ENCODE results near the gene TNFAIP8. TPM values are rescaled to one million over a fixed set of nuclear protein-coding genes. Genes with fewer than 3 reads are reported as not detected.
A peak's percentile ranks its signal among the peaks of the same experiment; 100 is the strongest.

Gene TNFAIP8
- total and polyA plus RNA-seq, 2 donors (not counting 1 experiment from before 2014, with no cell fraction given): 36.7 to 37.7 TPM

GRCh38 chr5:119327018-119327417, 28.8 kb upstream of the TNFAIP8 start:
- H3K36me3 ChIP-seq (ENCODE audit: control insufficient read depth, insufficient read depth, low read length): no peaks in the 10 kb centered on the region
- no peak overlapping the region for H3K4me2 ChIP-seq (ENCODE audit: extremely low read depth, insufficient read depth, low read length)
- H3K27ac ChIP-seq (ENCODE audit: insufficient read depth, low read length): no peak overlapping the region
- H2AFZ ChIP-seq (ENCODE audit: low read length): no peak overlapping the region
- H3K79me2 ChIP-seq (ENCODE audit: control insufficient read depth, insufficient read depth, low read length): no peaks in the 10 kb centered on the region
- H4K20me1 ChIP-seq (ENCODE audit: control insufficient read depth, extremely low read depth, insufficient read depth, low read length): no peaks in the 10 kb centered on the region
- H3K27me3 ChIP-seq (ENCODE audit: control insufficient read depth, insufficient read depth, low read length): no peaks in the 10 kb centered on the region
- no peak overlapping the region for H3K4me3 ChIP-seq (replicated peaks in 1 of 4; ENCODE audit: control extremely low read depth in 1 of 4, insufficient read depth in 1 of 4, low read depth in 3 of 4, low read length in 4 of 4)
- H3K9ac ChIP-seq (ENCODE audit: insufficient read depth, low read length): no peak overlapping the region
- TF ChIP-seq CTCF (conservative IDR thresholded peaks at IDR 0.05 in 1 of 2, IDR thresholded peaks at IDR 0.05 in 1 of 2; ENCODE audit: low read depth in 1 of 2, low read length in 2 of 2): no peak
- no peak for TF ChIP-seq EZH2 (IDR thresholded peaks at IDR 0.05; ENCODE audit: low read length, missing control alignments)
- peak in 1 of 2 donors; percentile 47 for DNase-seq (ENCODE audit: low read depth in 2 of 2)
- peaks cover 7% of the 10 kb centered on the region for H3K4me1 ChIP-seq (ENCODE audit: control insufficient read depth, extremely low read depth, insufficient read depth, low read length)
- no peaks in the 10 kb centered on the region for H3K9me3 ChIP-seq (ENCODE audit: control insufficient read depth, insufficient read depth, low read depth, low read length)

- Histone ChIP-seq H3K27ac (ENCODE audit: insufficient read depth, low read length) (no peak overlapping the region), H3K79me2 (ENCODE audit: control insufficient read depth, insufficient read depth, low read length) (no peaks in the 10 kb centered on the region)
- DNase-seq (ENCODE audit: low read depth in 2 of 2): peak; percentile 81 to 93
Observed at GRCh38 chr5:119328753-119329602, 26.8 kb upstream of the TNFAIP8 start.

GRCh38 chr5:119329666-119330065, 26.2 kb upstream of the TNFAIP8 start:
- no peaks in the 10 kb centered on the region for H3K79me2 ChIP-seq (ENCODE audit: control insufficient read depth, insufficient read depth, low read length)
- H3K27ac ChIP-seq (ENCODE audit: insufficient read depth, low read length): no peak overlapping the region
- H3K36me3 ChIP-seq (ENCODE audit: control insufficient read depth, insufficient read depth, low read length): no peaks in the 10 kb centered on the region
- no peaks in the 10 kb centered on the region for H3K27me3 ChIP-seq (ENCODE audit: control insufficient read depth, insufficient read depth, low read length)
- no peak for TF ChIP-seq CTCF (conservative IDR thresholded peaks at IDR 0.05 in 1 of 2, IDR thresholded peaks at IDR 0.05 in 1 of 2; ENCODE audit: low read depth in 1 of 2, low read length in 2 of 2)
- no peak for TF ChIP-seq EZH2 (IDR thresholded peaks at IDR 0.05; ENCODE audit: low read length, missing control alignments)
- H3K4me1 ChIP-seq (ENCODE audit: control insufficient read depth, extremely low read depth, insufficient read depth, low read length): no peaks in the 10 kb centered on the region
- no peaks in the 10 kb centered on the region for H3K9me3 ChIP-seq (ENCODE audit: control insufficient read depth, insufficient read depth, low read depth, low read length)
- H3K4me3 ChIP-seq (replicated peaks in 1 of 4; ENCODE audit: control extremely low read depth in 1 of 4, insufficient read depth in 1 of 4, low read depth in 3 of 4, low read length in 4 of 4): no peak overlapping the region
- no peak overlapping the region for H3K4me2 ChIP-seq (ENCODE audit: extremely low read depth, insufficient read depth, low read length)
- H3K9ac ChIP-seq (ENCODE audit: insufficient read depth, low read length): no peak overlapping the region
- no peak overlapping the region for H2AFZ ChIP-seq (ENCODE audit: low read length)
- DNase-seq (ENCODE audit: low read depth in 2 of 2): no peak
- no peaks in the 10 kb centered on the region for H4K20me1 ChIP-seq (ENCODE audit: control insufficient read depth, extremely low read depth, insufficient read depth, low read length)

More at GRCh38 chr5:119328753-119329602, 26.8 kb upstream of the TNFAIP8 start:
- H3K9me3 ChIP-seq (ENCODE audit: control insufficient read depth, insufficient read depth, low read depth, low read length): no peaks in the 10 kb centered on the region
- H3K27me3 ChIP-seq (ENCODE audit: control insufficient read depth, insufficient read depth, low read length): no peaks in the 10 kb centered on the region
- H3K4me1 ChIP-seq (ENCODE audit: control insufficient read depth, extremely low read depth, insufficient read depth, low read length): no peaks in the 10 kb centered on the region
- H2AFZ ChIP-seq (ENCODE audit: low read length): no peak overlapping the region
- no peaks in the 10 kb centered on the region for H4K20me1 ChIP-seq (ENCODE audit: control insufficient read depth, extremely low read depth, insufficient read depth, low read length)
- TF ChIP-seq EZH2 (IDR thresholded peaks at IDR 0.05; ENCODE audit: low read length, missing control alignments) (no peak), CTCF (conservative IDR thresholded peaks at IDR 0.05 in 1 of 2, IDR thresholded peaks at IDR 0.05 in 1 of 2; ENCODE audit: low read depth in 1 of 2, low read length in 2 of 2) (no peak)
- no peak overlapping the region for H3K4me2 ChIP-seq (ENCODE audit: extremely low read depth, insufficient read depth, low read length)
- no peak overlapping the region for H3K4me3 ChIP-seq (replicated peaks in 1 of 4; ENCODE audit: control extremely low read depth in 1 of 4, insufficient read depth in 1 of 4, low read depth in 3 of 4, low read length in 4 of 4)
- no peak overlapping the region for H3K9ac ChIP-seq (ENCODE audit: insufficient read depth, low read length)
- no peaks in the 10 kb centered on the region for H3K36me3 ChIP-seq (ENCODE audit: control insufficient read depth, insufficient read depth, low read length)
